Measurements from ENCODE around the gene ARMS2. TPM values are rescaled to one million over a fixed set of nuclear protein-coding genes. Genes with fewer than 3 reads are reported as not detected.
A peak's percentile ranks its signal among the peaks of the same experiment; 100 is the strongest.

The ARMS2 gene
- total RNA-seq, 1 experiment from 2014 or later: not detected

GRCh38 chr10:122460891-122461293, 6.4 kb downstream of the ARMS2 start:
- Histone ChIP-seq H3K4me3 (peak overlapping the region; percentile 46), H3K9me3 (replicated peaks) (no peaks in the 10 kb centered on the region), H3K27me3 (replicated peaks) (peaks cover 30% of the 10 kb centered on the region), H3K4me1 (replicated peaks) (peaks cover 20% of the 10 kb centered on the region), H3K27ac (no peak overlapping the region), H3K36me3 (no peaks in the 10 kb centered on the region)
- peak in 1 of 2 experiments; percentile 34 for DNase-seq (ENCODE audit: low read depth in 1 of 2, low spot score in 2 of 2)

GRCh38 chr10:122461367-122461728, 6.9 kb downstream of the ARMS2 start, which contains the start of gene HTRA1:
Gene HTRA1 (plus strand): TSS chr10:122461553. CDS start chr10:122461653, 100 bp downstream.
- Histone ChIP-seq H3K9me3 (replicated peaks) (no peaks in the 10 kb centered on the region), H3K36me3 (no peaks in the 10 kb centered on the region), H3K4me1 (replicated peaks) (peaks cover 20% of the 10 kb centered on the region), H3K27me3 (replicated peaks) (peaks cover 30% of the 10 kb centered on the region), H3K4me3 (peak within 1 kb of the TSS; percentile 46), H3K27ac (no peak within 1 kb of the TSS)
- DNase-seq (ENCODE audit: low read depth in 1 of 2, low spot score in 2 of 2): no peak

- peak in 1 of 2 experiments; percentile 17 for DNase-seq (ENCODE audit: low read depth in 1 of 2, low spot score in 2 of 2)
- H3K36me3 ChIP-seq: no peaks in the 10 kb centered on the region
- H3K27me3 ChIP-seq (replicated peaks): peaks cover 30% of the 10 kb centered on the region
- H3K9me3 ChIP-seq (replicated peaks): no peaks in the 10 kb centered on the region
- H3K27ac ChIP-seq: no peak overlapping the region
- peak overlapping the region; percentile 46 for H3K4me3 ChIP-seq
- H3K4me1 ChIP-seq (replicated peaks): peaks cover 20% of the 10 kb centered on the region
Observed at GRCh38 chr10:122461729-122462532, 7.5 kb downstream of the ARMS2 start.

GRCh38 chr10:122462533-122463465, 8.3 kb downstream of the ARMS2 start:
- Histone ChIP-seq H3K4me3 (peak overlapping the region; percentile 46), H3K36me3 (no peaks in the 10 kb centered on the region), H3K9me3 (replicated peaks) (no peaks in the 10 kb centered on the region), H3K27me3 (replicated peaks) (peaks cover 30% of the 10 kb centered on the region), H3K4me1 (replicated peaks) (peaks cover 20% of the 10 kb centered on the region), H3K27ac (no peak overlapping the region)
- peak in 1 of 2 experiments; percentile 21 for DNase-seq (ENCODE audit: low read depth in 1 of 2, low spot score in 2 of 2)

GRCh38 chr10:122463466-122464249, 9.2 kb downstream of the ARMS2 start:
- peaks cover 23% of the 10 kb centered on the region for H3K4me1 ChIP-seq (replicated peaks)
- H3K27ac ChIP-seq: no peak overlapping the region
- peak in 1 of 2 experiments; percentile 32 for DNase-seq (ENCODE audit: low read depth in 1 of 2, low spot score in 2 of 2)
- H3K9me3 ChIP-seq (replicated peaks): no peaks in the 10 kb centered on the region
- H3K36me3 ChIP-seq: no peaks in the 10 kb centered on the region
- peaks cover 28% of the 10 kb centered on the region for H3K27me3 ChIP-seq (replicated peaks)
- H3K4me3 ChIP-seq: no peak overlapping the region

GRCh38 chr10:122464250-122464510, 9.7 kb downstream of the ARMS2 start:
- no peak for DNase-seq (ENCODE audit: low read depth in 1 of 2, low spot score in 2 of 2)
- no peak overlapping the region for H3K27ac ChIP-seq
- H3K4me3 ChIP-seq: no peak overlapping the region
- H3K27me3 ChIP-seq (replicated peaks): peaks cover 28% of the 10 kb centered on the region
- H3K9me3 ChIP-seq (replicated peaks): no peaks in the 10 kb centered on the region
- H3K4me1 ChIP-seq (replicated peaks): peaks cover 26% of the 10 kb centered on the region
- no peaks in the 10 kb centered on the region for H3K36me3 ChIP-seq

GRCh38 chr10:122464586-122464985, 10.1 kb downstream of the ARMS2 start:
- no peak overlapping the region for H3K27ac ChIP-seq
- peaks cover 31% of the 10 kb centered on the region for H3K4me1 ChIP-seq (replicated peaks)
- DNase-seq (ENCODE audit: low read depth in 1 of 2, low spot score in 2 of 2): peak in 1 of 2 experiments; percentile 28
- no peaks in the 10 kb centered on the region for H3K9me3 ChIP-seq (replicated peaks)
- H3K27me3 ChIP-seq (replicated peaks): peaks cover 28% of the 10 kb centered on the region
- no peak overlapping the region for H3K4me3 ChIP-seq
- no peaks in the 10 kb centered on the region for H3K36me3 ChIP-seq

GRCh38 chr10:122465401-122466040, 11.1 kb downstream of the ARMS2 start:
- H3K36me3 ChIP-seq: no peaks in the 10 kb centered on the region
- H3K9me3 ChIP-seq (replicated peaks): no peaks in the 10 kb centered on the region
- H3K27ac ChIP-seq: no peak overlapping the region
- no peak for DNase-seq (ENCODE audit: low read depth in 1 of 2, low spot score in 2 of 2)
- no peak overlapping the region for H3K4me3 ChIP-seq
- H3K4me1 ChIP-seq (replicated peaks): peaks cover 30% of the 10 kb centered on the region
- H3K27me3 ChIP-seq (replicated peaks): peaks cover 21% of the 10 kb centered on the region

GRCh38 chr10:122466951-122467381, 12.5 kb downstream of the ARMS2 start:
- peaks cover 23% of the 10 kb centered on the region for H3K4me1 ChIP-seq (replicated peaks)
- H3K9me3 ChIP-seq (replicated peaks): no peaks in the 10 kb centered on the region
- peaks cover 12% of the 10 kb centered on the region for H3K27me3 ChIP-seq (replicated peaks)
- H3K36me3 ChIP-seq: no peaks in the 10 kb centered on the region
- no peak overlapping the region for H3K27ac ChIP-seq
- no peak overlapping the region for H3K4me3 ChIP-seq
- DNase-seq (ENCODE audit: low read depth in 1 of 2, low spot score in 2 of 2): no peak

- Histone ChIP-seq H3K9me3 (replicated peaks) (no peaks in the 10 kb centered on the region), H3K27ac (no peak overlapping the region), H3K36me3 (no peaks in the 10 kb centered on the region)
Observed at GRCh38 chr10:122467701-122468100, 13.2 kb downstream of the ARMS2 start.

GRCh38 chr10:122468307-122468925, 14.0 kb downstream of the ARMS2 start:
- Histone ChIP-seq H3K36me3 (no peaks in the 10 kb centered on the region), H3K27ac (no peak overlapping the region), H3K4me1 (replicated peaks) (peaks cover 15% of the 10 kb centered on the region), H3K9me3 (replicated peaks) (no peaks in the 10 kb centered on the region), H3K4me3 (no peak overlapping the region), H3K27me3 (replicated peaks) (no peaks in the 10 kb centered on the region; the same call in 1 of the 2 replicates)
- DNase-seq (ENCODE audit: low read depth in 1 of 2, low spot score in 2 of 2): no peak

More at GRCh38 chr10:122467701-122468100, 13.2 kb downstream of the ARMS2 start:
- H3K4me1 ChIP-seq (replicated peaks): peaks cover 19% of the 10 kb centered on the region
- DNase-seq (ENCODE audit: low read depth in 1 of 2, low spot score in 2 of 2): no peak
- H3K27me3 ChIP-seq (replicated peaks): peaks cover 4% of the 10 kb centered on the region
- no peak overlapping the region for H3K4me3 ChIP-seq

GRCh38 chr10:122468926-122469781, 14.7 kb downstream of the ARMS2 start:
- peak in 1 of 2 experiments; percentile 30 for DNase-seq (ENCODE audit: low read depth in 1 of 2, low spot score in 2 of 2)
- Histone ChIP-seq H3K36me3 (no peaks in the 10 kb centered on the region), H3K27me3 (replicated peaks) (no peaks in the 10 kb centered on the region), H3K4me3 (no peak overlapping the region), H3K4me1 (replicated peaks) (peaks cover 15% of the 10 kb centered on the region), H3K9me3 (replicated peaks) (no peaks in the 10 kb centered on the region), H3K27ac (no peak overlapping the region)

Data from SJSA1 (cell line).